ENCODE results near the gene GJB2.

Gene GJB2

DNA sequence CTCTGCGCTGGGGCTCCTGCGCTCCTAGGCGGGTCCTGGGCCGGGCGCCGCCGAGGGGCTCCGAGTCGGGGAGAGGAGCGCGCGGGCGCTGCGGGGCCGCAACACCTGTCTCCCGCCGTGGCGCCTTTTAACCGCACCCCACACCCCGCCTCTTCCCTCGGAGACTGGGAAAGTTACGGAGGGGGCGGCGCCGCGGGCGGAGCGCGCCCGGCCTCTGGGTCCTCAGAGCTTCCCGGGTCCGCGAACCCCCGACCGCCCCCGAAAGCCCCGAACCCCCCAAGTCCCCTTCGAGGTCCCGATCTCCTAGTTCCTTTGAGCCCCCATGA, at the start of gene GJB2:
Gene GJB2, minus strand, starts transcription at position 103 of the 326 bp plus-strand sequence. CDS start 3,357 bp downstream, outside the sequence.
- no peak for DNase-seq

DNA sequence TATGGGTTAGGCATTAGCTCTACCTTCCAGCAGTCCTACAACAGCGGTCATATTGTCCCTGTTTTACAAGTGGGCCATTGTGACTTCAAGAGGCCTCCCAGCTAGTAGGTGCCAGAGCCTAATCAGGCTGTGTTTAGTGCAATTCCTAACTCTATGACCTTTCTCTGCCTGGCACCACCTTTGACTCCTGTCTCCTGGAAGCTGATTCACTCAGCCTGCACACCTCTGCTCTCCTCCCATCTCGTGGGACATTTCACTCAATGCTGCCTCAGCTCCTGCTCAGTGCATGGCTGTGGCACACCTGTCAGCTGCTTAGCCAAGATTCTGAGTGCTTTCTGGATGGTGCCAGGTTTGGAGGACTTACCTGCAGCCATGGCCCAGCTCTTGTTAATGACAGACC, 48.9 kb upstream of the GJB2 start:
- no peak for DNase-seq

DNA sequence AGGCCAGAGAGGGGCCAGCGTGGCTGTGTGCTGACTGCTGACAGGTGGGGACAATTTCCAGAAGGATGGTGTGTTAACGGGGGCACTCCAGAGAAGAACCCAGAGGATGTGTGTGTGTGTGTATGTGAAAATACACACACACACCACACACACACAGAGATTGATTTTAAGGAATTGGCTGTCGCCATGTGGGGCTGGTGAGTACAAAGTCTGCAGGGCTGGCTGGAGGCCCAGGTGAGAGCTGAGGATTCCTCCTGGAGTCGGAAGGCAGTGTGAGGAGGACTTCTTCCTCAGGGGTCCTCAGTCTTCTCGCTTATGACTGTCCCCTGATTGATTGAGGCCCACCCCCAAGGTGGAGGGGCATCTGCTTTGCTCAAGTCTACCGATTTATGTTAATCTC, 47.0 kb upstream of the GJB2 start:
- DNase-seq, result no peak

DNA sequence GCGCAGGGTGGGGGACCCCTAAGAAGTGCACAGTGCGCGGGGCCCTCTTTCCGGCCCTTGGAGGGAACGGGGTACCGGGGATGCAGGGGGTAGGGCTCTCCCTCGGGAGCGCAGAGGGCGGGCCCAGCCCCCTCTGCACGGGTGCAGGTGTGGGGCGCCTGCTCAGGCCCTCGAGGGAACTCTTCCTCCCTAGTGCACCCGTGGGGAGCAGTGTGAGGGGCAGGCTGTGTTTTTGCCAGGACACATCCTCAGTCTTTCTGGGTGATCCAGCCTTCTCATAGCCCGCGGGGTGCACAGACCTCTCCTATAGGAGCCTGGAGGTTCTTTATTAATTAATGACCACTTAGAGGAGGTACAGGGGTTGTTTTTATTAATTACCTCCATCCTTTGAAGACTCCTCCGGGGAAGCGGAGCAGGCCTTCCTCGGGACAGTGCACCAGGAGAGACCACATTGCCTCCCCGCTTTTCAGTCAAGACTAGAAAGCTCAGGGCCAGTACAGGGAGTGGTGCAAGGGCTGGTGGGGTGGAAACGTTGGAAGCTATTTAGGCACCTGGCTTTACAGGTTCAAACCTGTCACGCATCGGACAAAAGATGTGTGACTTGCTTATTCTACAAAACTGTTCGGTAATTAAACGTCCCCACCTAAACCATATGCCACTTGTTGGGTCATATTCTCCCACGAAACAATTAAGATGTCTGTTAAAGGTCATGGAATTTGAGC, 40.0 kb upstream of the GJB2 start:
- DNase-seq, result no peak

DNA sequence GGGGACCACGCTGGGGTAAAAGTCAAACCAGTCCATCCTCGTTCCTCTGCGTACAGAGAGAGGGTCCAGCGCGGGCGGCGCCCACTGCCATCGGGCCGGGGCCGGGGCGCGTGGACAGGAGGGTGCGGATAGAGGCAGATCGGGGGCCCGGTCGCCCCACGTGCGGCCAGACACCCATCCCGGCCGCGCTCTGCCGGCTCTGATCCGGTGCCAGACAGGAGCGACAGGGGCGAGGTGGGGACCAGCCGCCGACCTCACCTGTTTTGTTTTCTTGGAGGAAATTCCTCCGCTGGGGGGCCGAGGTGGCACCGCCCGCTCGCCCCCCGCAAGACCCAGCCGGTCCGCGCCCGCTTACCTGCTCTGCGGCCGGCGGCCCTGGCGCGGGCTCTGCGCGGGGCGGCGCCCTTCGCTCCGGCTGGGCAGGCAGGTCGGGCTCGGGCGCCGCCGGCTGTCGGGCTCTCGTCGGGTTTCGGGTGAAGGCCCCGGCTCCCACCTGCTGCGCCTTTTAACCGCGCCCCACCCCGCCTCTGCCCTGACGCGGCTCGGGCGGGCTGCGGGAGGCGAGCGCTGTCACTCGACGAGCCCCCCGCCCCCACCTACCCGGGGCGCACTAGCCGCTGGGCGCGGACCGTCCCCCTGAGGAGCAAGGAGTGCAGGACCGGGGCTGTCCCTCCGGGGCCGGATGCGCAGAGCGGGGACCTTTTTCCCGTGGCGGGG, 39.3 kb upstream of the GJB2 start, which contains the start of gene GJB6:
Gene GJB6, minus strand, starts transcription at position 481 of the 717 bp plus-strand sequence. CDS start 8,839 bp downstream, outside the sequence.
- no peak for DNase-seq

DNA sequence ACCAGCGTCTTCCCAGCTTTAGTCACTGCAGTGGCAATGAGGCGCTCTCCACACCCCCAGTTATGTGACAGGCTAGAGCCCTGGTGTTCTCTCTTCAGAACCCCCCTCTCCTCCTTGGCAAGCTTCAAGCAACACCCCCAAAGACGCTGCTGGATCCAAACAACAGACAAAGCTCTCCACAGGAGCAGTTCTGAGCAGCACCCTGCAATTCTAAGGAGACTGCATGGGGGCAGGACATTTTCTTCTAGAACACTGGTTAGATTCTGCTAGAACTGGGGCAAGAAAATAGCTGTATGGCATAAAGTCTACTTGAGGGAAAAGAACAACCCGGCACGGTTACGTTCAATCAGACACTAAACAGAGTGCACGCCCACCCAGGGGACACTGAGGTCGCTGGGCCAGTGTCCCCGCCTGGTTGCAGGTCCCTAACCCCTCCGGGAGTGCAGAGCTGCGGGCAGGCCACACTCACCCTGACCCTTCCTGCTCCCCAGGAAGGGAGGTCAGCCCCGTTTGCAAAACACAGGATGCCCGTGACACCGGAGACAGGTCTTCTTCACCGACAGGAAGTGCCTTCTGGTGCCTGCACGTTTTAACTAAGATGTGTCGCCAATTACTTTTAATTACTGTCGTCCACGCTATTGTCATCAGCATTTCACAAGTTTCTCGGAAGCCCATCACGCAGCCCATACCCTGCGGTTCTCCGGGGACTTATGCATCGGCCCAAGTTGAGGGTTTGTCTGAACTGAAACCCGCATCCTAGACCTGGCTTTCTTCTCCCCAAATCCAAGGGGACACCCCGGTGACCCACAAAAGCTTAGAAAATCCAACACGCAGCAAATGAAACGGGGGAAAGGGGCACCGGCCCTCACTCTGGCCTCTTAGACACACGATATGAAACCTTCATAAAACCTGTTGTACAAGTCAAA, 38.4 kb upstream of the GJB2 start:
- no peak for DNase-seq

DNA sequence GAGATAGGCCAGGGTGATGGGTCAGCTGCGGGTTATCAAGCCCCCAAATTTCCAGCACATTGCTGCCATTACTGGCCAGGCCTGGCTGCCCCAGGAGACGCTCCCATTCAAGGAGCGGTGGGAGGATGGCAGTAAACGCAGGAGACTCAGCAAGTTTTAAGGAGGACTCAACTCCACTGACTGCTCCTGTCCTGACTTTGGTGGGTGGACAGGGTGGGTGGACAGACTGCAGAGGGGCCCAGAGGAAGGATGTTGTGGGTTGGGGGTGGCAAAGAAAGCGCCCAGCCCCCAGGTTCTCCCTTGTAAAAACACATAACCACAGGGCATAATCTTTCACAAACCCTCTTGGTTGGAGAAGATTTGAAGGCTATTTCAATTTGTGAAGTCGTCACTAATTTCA, 35.0 kb upstream of the GJB2 start:
- no peak for DNase-seq

DNA sequence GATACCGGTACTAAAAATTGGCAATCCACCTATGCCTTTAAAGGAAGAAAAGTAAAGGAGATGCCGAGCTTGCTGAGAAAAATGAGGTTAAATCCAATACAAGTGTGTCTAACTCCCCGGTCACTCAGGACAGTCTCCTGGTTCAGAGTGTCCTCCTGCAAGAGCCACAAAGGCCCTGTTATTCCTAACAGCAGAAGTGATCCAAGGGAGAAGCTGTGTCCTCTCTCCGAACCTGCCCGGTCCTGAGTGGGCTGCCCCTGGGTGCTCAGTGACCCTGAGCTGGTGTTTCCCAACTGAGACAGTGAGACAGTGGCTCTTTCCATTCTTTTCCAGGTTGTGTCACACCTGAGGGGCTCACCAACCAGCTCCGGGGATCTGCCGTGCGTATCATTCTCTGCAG, 34.5 kb upstream of the GJB2 start:
- DNase-seq, result no peak

DNA sequence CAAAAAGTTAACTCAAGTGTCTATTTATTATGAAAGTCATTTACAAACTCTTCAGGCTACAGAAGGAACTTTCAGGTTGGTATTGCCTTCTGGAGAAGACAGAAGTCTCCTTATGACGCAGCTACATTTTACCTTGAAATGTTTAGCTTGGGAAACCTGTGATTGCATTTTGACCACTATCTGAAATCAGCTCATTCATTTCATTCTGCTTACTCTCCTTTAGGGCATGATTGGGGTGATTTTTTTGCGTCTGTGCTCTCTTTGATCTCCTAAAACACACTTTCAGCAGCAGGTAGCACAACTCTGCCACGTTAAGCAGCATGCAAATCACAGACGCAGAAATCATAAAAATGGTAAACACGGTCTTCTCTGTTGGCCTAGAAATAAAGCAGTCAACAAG, 29.8 kb upstream of the GJB2 start:
- DNase-seq, result no peak

DNA sequence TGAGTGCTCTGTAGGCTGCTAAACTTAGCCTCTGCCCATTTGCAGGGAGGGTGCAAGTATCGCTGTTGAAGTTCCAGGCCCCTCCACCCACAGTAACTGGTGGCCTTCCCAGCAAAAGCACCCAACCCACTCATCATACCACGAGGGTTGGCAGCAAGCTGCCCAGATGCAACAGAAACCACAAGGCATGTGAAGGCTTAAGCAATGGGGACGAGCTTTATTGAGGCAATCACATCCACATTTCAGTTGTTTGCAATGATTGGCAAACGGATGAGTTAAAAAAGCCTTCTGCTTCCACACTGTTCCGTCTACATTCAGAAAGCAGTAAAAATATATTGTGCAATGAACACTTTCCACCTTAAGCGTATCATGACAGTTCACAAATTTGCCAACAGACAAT, 29.0 kb upstream of the GJB2 start:
- no peak for DNase-seq

DNA sequence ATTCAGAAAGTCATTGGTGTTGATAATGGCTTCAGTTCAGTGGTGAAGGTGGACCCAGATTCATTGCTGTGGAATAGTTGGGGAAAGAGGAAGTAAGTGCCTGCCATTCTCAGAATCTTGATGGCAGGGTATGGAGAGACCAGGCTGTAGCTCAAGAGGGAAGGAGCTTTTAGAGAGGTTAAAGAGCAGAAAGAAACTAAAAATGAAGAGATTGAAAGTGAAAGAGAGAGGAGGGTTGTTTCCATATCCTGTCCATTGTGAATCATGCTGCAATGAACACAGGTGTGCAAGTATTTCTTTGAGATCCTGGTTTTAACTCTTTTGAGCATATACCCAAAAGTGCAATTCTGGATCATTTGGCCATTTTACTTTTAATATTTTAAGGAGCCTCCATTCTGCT, 26.8 kb upstream of the GJB2 start:
- DNase-seq, result no peak

DNA sequence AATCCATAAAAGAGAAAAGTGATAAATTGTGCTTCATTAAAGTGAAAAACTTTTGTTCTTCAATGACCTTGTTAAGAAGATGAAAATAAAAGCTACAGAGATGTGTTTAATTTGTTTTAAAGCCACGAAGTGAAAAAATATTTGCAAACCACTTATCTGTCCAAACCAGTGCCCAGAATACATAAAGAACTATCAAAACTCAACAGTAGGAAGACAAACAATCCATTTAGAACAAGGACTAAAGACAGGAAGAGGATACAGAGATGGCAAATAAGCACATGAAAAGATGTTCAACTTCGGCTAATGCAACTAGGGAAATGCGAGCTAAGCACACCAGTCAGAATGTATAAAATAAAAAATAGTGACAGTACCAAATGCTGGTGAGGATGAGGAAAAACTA, 24.4 kb upstream of the GJB2 start:
- DNase-seq, result no peak

DNA sequence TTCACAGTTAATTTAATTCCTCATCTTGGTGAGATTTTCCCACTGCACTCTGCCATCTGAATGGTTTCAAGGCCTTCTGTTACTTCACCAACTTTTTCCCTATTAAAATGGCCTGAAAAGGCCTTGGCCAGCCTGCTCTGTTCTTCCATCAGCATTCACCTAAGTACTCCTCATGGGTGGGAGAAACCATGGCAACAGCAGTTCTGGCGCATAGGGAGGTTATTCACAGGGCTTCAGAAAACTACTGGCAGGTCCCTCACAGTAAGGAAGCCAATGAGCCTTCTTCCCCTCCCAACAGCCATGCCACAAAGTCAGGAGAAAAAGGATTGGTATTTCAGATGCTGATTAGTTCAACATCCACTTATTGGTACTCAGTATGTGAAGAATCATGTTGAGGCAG, 17.2 kb upstream of the GJB2 start:
- DNase-seq, result no peak

DNA sequence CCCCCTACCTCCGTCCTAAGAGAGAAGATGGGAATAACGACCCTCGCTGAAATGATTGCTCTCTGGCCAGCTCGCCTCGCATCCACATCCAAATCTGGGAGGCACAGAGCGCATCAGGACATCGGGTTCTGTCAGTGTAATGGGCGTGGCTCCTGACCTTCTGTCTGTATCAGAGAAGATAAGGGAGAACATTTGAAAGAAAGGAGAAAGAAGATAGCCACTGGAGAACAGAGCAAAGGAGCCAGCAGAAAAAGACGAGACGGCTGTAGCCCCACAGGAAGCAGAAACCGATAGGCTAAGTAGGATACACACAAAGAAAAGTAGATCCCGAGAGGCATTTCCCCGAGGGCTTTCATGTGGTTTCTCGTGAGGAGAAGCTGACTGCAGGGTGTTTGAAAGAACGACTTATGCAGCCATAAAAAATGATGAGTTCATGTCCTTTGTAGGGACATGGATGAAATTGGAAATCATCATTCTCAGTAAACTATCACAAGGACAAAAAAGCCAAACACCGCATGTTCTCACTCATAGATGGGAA, 14.0 kb upstream of the GJB2 start:
- no peak for DNase-seq

DNA sequence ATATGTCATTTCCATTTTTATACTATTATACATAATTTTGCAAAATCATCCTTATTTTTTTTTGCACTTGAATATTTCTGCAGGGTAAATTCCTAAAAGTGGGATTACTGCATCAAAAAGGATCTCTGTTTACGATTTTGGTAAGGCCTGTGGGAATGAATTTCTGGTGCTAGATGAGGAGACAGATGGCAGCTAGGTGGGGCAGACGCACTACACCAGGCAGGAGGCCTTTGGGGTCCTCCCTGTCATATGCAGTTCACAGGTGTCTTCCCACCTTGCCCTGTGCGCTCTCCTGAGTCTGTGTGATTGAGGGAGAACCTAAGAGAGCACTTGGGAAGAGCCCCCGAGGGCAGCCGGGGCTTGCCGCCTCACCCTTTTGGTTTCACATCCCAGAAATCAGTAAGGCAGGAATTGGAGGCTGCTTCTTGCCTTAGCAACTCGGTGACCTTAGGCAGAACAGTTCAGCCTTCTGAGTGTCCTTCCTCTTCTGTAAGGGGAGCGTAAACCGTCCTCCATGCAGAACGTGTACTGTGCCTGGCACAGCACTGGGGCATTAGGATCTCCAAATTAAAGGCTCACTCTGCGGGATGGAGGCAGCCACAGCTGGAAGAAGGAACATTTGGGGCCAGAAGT, 13.4 kb upstream of the GJB2 start:
- DNase-seq, result no peak

DNA sequence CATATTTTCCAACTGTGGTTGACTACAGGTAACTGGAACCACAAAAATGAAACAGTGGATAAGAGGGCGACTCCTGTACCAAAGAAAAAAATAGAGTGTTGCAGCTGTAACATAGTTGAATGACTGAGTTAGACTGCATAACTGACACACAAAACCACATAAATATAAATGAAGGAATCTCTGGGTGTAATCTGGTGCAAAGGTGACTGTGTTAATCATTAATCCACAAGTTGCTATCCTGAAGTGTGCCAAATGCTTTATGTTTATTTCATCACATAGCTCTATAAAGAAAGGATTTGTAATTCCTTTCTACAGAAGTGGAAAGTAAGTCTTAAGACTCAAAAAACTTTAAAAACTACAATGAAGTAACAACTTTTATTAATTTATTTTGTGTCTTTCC, 6.0 kb upstream of the GJB2 start:
- no peak for DNase-seq

DNA sequence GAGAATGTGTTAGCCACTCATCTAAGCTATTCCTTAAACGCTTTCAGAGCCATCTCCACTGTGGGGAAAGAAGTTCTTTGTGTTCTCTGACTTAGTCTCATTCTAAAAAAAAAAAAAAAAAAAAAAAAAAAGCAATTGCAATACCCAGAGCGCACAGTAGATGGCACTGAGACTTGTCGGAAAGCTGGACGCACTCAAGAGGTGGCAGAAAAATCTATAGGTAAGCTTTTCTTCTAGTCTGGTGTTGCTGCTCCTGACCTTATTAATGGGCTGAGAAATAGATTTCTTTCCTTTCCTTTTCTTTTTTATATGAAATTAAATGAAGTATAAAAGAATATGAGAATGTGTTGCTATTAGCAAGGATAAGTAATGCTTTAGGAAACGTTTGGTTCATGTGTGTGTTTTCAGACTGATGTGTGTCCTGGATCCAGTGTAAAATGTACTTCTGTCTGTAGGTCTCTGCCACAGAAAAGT, 4.7 kb upstream of the GJB2 start:
- DNase-seq, result no peak

DNA sequence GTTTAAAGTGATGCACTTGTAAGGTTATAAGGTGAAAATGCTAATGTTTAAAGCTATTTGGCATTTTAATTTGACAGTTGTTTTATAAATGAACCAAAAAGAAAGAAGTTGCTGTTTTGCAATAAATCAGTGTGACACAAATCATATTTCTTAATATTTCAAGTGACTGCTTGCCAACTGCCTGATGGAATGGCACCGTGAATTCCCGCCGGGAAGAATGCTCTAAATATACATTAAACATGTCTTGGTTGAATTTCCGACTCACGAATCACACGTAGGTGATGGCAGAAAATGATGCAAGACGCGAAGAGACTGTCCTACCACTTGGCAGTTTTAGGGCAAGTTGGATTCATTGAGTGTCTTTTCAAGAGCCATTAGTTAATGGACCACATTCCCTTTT, 3.1 kb upstream of the GJB2 start:
- DNase-seq, result no peak

DNA sequence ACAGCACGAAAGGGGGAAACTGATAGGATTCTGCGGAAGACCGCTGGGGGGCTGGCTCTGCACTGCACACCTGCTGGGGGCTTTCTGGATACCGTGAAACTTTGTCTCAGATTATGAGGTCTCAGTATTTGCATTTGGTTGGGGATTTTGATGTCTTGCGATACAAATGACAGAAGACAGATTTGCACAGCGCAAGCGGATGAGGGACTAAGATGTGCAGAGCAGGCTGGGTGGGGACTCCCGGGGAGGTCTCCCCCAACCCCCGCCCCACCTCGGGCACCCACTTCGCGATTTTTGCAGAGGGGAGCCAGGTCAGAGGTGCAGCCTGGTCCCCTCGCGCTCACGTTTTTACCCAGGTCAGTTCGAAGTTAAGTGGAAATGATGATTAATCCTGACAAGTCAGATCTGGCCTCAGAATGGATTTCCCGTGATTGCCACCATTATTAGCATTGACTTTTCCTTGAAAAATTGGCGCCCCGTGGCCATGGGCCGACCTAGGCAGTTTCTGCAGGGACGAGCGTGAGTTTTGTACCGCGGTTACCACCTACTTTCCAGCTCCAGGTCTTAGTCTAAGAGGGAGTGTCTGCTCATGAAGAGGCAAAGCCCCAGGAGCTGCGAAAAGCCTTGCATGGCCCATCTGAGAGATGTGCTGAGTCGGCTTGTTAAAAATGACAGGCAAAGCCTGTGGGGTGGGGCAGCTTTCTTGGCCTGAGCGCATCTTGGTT, 1.3 kb upstream of the GJB2 start:
- no peak for DNase-seq

DNA sequence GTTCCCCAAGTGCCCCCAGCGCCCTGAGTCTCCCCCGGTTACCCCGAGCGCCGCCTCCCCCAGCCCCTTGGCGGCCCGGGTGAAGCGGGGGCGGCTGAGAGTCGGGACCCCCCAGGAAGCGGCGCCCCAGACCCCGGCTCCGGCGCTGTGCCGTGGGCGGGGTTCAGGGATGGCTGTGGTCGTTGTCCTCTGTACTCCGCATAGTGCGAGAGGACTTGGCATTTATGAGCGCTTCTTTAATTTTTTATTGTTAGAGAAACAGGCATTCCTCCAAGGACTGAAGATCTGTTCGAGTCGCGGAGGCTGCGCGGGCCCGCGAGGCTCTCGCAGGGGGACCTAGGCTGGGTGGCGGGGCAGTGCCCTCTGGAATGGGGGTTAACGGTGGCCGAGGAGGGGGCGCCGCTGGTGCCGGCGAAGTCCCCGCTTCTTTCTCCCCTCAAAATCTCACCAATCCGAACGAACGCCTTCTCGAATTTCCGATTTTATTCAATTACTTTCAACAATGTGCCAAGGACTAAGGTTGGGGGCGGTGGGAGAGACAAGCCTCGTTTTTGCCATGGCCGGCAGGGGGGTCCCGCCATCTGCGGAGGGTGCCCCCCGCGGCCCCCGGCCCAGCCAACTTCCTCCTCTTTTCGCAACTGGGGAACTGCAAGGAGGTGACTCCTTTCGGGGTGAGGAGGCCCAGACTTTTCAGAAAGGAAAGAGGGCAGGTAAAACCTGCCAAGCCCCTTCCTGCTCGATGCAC, 596 bp upstream of the GJB2 start:
- DNase-seq, result no peak

DNA sequence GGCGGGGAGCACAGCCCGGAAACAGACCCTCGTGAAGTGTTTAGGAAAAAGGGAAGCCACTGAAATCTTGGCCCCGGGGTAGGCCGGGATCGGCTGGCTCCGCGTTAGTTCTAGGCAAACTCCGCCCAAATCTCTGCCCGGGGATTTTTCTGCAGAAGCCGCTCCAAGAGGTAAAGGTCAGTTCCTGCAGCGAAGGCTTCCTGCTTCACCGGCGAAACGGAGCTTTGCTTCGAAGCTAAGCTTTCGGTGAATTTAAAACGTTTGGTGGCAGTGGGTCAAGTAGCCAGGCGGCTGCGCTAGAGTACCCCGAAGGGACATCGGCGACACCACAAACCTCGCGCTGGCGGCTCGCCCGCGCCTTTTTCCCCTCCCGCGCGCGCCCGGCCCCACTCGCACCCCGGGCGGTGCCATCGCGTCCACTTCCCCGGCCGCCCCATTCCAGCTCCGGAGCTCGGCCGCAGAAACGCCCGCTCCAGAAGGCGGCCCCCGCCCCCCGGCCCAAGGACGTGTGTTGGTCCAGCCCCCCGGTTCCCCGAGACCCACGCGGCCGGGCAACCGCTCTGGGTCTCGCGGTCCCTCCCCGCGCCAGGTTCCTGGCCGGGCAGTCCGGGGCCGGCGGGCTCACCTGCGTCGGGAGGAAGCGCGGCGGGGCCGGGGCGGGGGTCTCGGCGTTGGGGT, 441 bp downstream of the GJB2 start:
- DNase-seq, result no peak
